PC-9 (cell line): ENCODE measurements around the gene C2orf76.

Experiments used
- EZH2 ChIP-seq: fragments of 200-600 bp; sonication (generic); IDR thresholded peaks from 2 replicates; pipeline ENCODE4 v1.8.0; 2017; ENCODE audit warnings: antibody characterized with exemption, low read depth
- TF ChIP-seq, protein P1 (sequence below): fragments of 200-600 bp; sonication (generic); conservative IDR thresholded peaks from 2 replicates; pipeline ENCODE4 v1.6.1; 2017; ENCODE audit warnings: mixed run types, antibody characterized with exemption, mild to moderate bottlenecking, moderate library complexity

DNA sequence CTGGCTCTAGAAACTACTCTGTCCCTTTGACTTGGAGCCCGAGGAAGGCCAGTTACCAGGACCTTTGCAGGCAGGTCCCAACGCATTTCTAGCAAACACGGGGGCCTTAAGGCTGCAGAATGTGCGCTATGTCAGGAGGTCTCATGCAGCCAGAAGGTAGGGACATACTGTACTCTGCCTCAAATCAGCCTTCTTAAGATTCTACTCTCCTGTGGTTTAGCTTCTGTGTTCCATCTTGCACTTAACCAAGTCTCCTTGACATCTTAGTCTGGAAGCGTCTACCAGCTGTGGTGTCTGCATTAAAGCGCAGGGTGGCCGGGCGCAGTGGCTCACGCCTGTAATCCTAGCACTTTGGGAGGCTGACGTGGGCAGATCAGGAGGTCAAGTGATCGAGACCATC is 77.5 kb downstream of the C2orf76 start:
- TF ChIP-seq EZH2: no peak
- TF ChIP-seq, protein P1, sequence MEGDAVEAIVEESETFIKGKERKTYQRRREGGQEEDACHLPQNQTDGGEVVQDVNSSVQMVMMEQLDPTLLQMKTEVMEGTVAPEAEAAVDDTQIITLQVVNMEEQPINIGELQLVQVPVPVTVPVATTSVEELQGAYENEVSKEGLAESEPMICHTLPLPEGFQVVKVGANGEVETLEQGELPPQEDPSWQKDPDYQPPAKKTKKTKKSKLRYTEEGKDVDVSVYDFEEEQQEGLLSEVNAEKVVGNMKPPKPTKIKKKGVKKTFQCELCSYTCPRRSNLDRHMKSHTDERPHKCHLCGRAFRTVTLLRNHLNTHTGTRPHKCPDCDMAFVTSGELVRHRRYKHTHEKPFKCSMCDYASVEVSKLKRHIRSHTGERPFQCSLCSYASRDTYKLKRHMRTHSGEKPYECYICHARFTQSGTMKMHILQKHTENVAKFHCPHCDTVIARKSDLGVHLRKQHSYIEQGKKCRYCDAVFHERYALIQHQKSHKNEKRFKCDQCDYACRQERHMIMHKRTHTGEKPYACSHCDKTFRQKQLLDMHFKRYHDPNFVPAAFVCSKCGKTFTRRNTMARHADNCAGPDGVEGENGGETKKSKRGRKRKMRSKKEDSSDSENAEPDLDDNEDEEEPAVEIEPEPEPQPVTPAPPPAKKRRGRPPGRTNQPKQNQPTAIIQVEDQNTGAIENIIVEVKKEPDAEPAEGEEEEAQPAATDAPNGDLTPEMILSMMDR: no peak
